Vagina (tissue), 2 donors: ENCODE measurements around the gene CDK5RAP3.

ENCODE experiments used
- POLR2AphosphoS5 ChIP-seq, 2 donors: sonication (generic); formaldehyde crosslinking; IDR thresholded peaks; one replicate each; pipeline ENCODE4 v1.9.0; 2017; ENCODE audit warnings: antibody characterized with exemption in 2 of 2, mild to moderate bottlenecking in 2 of 2, low read depth in 1 of 2; ENCODE audit not compliant: insufficient read depth in 1 of 2
- TF ChIP-seq, protein P1 (sequence below), 3 experiments: fragments of 450-650 bp in 2 of 3; fragments of 200-600 bp in 1 of 3; sonication (generic) in 1 of 3; IDR thresholded peaks; one replicate each; pipeline ENCODE4 v1.5.1; 2017 to 2019; ENCODE audit warnings: antibody characterized with exemption in 3 of 3, mild to moderate bottlenecking in 2 of 3, moderate library complexity in 2 of 3

DNA sequence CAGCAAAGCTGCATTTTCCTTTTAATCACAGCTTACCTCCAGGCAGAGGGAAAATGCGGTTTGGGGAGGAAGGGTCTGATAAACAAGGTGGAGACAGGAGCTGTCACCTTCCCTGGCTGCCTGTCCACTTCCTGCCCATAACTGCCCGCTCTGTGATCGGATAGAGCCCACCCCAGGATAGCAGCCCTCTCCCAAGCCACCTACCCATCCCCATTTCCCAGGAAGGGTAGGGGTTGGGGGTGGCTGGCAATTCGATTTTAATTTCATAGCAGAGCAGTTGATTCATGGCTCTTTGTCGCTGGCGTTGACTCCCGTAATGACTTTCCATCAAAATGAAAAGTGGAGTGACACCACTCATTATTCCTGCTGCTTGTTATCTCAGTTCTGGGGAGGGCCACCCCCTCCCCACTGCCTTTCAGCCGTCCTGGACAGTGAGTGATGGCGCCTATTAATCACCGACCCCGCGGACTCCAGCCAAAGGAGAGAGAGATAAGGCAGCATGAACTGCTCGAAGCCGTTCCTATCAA is 11.2 kb downstream of the CDK5RAP3 start:
- TF ChIP-seq, protein P1, sequence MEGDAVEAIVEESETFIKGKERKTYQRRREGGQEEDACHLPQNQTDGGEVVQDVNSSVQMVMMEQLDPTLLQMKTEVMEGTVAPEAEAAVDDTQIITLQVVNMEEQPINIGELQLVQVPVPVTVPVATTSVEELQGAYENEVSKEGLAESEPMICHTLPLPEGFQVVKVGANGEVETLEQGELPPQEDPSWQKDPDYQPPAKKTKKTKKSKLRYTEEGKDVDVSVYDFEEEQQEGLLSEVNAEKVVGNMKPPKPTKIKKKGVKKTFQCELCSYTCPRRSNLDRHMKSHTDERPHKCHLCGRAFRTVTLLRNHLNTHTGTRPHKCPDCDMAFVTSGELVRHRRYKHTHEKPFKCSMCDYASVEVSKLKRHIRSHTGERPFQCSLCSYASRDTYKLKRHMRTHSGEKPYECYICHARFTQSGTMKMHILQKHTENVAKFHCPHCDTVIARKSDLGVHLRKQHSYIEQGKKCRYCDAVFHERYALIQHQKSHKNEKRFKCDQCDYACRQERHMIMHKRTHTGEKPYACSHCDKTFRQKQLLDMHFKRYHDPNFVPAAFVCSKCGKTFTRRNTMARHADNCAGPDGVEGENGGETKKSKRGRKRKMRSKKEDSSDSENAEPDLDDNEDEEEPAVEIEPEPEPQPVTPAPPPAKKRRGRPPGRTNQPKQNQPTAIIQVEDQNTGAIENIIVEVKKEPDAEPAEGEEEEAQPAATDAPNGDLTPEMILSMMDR (IDR thresholded peaks at IDR 0.05) = no peak
- TF ChIP-seq POLR2AphosphoS5 (IDR thresholded peaks at IDR 0.05; ENCODE audit: insufficient read depth in 1 of 2, low read depth in 1 of 2) = no peak
